ENCODE results near the gene ZNF593OS.

Gene ZNF593OS

DNA sequence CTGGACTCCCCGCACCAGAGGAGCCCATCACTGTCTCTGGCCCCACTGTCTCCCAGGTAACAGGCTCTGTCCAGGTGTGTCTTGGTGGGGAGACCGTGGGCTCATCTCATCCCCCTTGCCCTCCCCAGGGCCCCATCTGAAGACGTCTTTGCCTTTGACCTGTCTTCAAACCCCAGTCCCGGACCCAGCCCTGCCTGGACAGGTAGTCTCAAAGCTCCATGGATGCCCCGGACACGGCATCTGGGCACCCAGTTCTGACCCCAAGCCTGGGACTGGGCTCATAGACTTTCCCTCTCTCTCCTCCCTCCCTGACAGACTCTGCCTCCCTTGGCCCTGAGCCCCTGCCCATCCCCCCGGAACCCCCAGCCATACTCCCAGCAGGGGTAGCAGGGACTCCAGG, 12.5 kb upstream of the ZNF593OS start:
- no peak for DNase-seq (ENCODE audit: low read depth in 2 of 2)

DNA sequence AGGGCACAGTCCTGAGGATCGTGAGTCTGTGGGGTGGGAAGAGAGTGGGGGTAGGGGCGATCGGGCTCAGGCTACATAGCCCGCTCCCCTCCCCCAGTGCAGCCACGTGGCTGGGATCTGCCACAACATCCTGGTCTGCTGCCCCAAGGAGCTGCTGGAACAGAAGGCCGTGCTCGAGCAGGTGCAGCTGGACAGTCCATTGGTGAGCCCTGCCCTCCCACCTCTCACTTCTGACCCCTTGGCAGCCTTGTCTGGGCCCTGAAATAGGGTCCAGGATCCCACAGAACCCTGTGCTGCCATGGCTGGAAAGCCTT, 10.7 kb upstream of the ZNF593OS start:
- no peak for DNase-seq (ENCODE audit: low read depth in 2 of 2)

DNA sequence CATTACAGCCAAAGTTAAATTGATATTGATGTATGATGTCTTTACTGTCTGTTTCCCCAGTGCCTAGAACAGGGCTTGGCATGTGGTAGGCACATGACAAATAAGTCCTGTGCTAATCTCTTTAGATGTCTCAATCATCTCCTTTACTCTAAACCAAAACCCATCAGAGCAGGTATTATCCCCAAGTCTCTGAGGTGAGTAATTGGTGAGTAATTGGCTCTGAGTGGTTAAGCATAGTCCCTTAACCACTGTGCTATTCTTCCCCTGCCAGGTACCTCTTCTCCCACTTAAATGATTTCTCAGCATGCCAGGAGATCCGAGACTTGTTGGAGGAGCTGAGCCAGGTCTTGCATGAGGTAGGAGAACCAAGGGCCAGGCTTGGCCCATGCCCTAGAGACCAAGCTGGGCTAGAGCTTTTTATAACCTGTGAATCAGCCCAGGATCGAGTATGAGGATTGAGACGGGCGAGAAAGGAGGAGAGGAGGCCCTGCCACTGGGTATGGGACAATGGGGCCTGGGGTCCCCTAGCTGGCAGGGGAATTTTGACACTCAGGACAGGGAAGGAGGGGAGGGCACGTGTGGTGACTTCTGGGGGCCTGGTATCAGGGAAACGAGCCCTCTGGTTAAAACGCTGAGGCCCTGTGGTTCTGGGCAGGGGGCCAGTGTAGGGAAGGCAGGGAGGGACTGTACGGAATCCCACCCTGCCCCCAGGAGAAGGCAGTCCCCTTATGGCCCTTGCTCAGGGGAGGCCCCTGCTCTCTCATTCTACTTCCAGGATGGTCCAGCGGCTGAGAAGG, 10.2 kb upstream of the ZNF593OS start:
- DNase-seq (ENCODE audit: low read depth in 2 of 2) = no peak

DNA sequence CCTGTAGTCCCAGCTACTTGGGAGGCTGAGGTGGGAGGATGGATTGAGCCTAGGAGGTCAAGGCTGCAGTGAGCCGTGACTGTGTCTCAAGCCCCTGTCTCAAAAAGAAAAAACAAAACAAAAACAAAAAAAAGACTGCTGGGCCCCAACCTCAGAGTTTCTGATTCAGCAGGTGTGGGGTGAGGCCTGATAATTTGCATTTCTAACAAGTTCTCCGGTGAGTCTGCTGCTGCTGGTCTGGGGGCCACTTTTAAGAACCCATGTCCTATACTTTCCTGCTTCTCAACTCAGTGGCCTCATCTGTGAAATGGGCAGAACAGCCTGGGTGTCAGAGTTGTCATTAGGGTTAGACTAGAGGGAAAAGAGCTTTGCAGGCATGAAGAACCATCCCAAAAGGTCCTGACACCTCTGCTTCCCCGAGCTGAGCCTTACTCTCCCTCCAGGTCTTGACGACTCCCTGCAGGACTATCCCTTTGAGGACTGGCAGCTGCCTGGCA, 8.4 kb upstream of the ZNF593OS start:
- DNase-seq (ENCODE audit: low read depth in 2 of 2) = no peak

GRCh38 chr1:26177182-26177684, 5.6 kb upstream of the ZNF593OS start, which contains the start of gene CNKSR1:
Gene CNKSR1, plus strand, starts transcription at chr1:26177491. Its CDS starts 57 bp downstream, at chr1:26177548.
- DNase-seq (ENCODE audit: low read depth in 2 of 2) = no peak

- DNase-seq (ENCODE audit: low read depth in 2 of 2) = no peak
Observed at GRCh38 chr1:26175346-26175745, 3.7 kb upstream of the ZNF593OS start.

- DNase-seq (ENCODE audit: low read depth in 2 of 2) = no peak
Observed at GRCh38 chr1:26170472-26170821, 1.2 kb downstream of the ZNF593OS start.

DNA sequence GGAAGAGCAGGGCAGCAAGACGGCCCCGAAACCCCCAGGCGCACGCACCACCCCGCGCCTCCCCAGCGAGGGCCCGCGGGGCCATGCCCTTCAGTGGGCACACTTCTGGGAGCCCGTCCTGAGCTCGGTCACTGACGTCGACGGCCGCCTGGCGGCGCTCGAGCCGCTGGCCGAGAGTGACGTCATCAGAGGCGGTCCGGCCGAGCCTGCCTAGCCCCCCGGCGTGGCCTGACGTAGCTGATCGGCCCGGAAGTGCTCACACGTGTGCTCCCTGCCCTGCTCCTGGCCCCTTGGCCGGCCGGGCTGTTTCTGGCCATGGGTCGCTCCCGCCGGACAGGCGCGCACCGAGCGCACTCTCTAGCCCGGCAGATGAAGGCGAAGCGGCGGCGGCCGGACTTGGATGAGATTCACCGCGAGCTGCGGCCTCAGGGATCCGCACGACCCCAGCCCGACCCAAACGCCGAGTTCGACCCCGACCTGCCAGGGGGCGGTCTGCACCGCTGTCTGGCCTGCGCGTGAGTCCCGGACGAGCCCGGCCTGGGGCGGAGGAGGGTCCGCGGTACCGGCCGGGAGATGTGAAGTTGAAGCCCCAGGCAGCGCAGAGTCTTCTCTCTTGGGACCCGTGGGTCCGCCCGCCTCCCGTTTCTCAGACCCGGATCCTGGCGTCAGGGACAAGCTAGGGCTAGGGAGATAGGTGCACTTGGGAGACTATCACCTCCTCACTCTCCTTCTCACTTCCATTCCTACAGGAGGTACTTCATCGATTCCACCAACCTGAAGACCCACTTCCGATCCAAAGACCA, 1.8 kb downstream of the ZNF593OS start, which contains the start of gene ZNF593:
Gene ZNF593, plus strand, starts transcription at position 240 of the 803 bp plus-strand sequence. Its CDS starts 76 bp downstream, at position 316.
- peak; percentile 76 to 86 for DNase-seq (ENCODE audit: low read depth in 2 of 2)

DNA sequence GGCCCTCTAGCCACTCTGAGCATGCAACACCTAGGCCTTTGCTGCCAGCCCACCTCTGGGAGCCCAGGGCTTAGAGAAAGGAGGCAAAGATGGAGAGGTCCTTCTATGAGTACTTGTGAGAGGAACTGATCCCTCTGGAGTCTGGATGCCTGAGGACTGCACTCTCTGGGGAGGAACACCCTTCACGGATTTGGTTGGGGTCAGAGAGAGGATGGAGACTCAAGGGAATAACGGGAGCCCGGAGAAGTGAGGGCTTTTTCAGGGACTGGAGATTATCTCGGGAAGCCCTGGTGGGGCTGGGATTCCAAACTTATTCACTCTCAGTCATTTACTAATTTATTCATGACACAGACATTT, 2.5 kb downstream of the ZNF593OS start:
- no peak for DNase-seq (ENCODE audit: low read depth in 2 of 2)

DNA sequence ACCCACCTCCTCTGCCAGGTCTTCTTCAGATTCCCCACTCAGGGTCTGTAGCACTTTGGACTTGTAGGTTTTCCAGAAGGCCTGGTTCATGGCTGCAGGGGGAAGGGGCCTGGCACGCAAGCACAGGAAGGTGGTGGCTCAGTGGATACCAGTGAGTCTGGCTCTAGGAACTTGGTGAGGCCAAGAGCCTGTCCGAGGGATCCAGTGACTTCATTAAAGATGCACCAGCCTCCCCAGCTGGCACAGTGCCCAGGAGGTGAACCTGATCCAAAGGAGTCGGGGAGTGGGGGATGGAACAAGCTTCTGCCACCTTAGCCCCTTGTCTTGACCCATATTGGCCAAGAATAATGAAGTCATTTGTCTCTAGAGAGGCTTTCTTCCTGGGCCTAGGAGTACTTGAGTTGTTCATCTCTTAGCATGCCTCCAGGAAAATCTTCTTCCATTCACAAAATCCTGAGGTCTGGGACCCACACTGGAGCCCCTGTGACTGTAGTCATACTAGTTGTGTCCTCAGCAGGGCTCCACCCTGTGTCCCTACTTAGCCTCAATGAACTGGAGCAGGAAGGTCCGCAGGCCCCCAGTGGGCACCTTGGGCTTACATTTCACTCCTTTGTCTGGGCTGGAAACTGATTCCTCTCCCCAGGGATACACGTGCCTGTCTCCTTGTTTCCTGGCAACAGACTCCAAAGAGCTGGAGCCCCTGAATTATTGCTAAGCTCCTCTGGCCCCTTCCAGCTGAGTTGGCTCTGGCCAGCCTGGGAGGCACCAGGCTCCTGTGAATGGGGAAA, 3.0 kb downstream of the ZNF593OS start, which contains the start of gene C1orf232:
Gene C1orf232, minus strand, starts transcription at position 554 of the 788 bp plus-strand sequence. Its CDS starts 464 bp downstream, at position 90.
- DNase-seq (ENCODE audit: low read depth in 2 of 2) = no peak

- DNase-seq (ENCODE audit: low read depth in 2 of 2) = no peak
Observed at GRCh38 chr1:26166719-26167281, 4.8 kb downstream of the ZNF593OS start.

GRCh38 chr1:26164861-26165842, 6.5 kb downstream of the ZNF593OS start:
- DNase-seq (ENCODE audit: low read depth in 2 of 2) = no peak

- peak; percentile 36 to 40 for DNase-seq (ENCODE audit: low read depth in 2 of 2)
Observed at GRCh38 chr1:26164036-26164860, 7.4 kb downstream of the ZNF593OS start.

DNA sequence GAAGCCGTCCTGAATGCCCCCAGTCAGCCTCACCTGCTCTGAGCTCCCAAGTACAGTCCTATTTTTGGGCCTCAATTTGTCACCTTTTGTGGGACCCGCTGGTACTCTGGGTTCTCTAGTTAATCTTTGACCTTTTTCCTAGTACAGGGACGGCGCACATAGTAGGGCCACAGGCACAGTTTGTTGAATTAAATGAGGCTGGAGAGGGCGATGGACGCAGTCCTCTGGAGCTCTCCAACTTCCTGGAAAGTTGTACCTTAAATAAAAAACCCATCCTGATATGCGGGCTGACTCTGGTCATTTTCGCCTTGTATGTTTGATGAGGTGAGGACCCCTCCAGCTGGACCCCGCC, 8.0 kb downstream of the ZNF593OS start:
- DNase-seq (ENCODE audit: low read depth in 2 of 2) = no peak

GRCh38 chr1:26162220-26162709, 9.4 kb downstream of the ZNF593OS start:
- DNase-seq (ENCODE audit: low read depth in 2 of 2) = no peak

DNA sequence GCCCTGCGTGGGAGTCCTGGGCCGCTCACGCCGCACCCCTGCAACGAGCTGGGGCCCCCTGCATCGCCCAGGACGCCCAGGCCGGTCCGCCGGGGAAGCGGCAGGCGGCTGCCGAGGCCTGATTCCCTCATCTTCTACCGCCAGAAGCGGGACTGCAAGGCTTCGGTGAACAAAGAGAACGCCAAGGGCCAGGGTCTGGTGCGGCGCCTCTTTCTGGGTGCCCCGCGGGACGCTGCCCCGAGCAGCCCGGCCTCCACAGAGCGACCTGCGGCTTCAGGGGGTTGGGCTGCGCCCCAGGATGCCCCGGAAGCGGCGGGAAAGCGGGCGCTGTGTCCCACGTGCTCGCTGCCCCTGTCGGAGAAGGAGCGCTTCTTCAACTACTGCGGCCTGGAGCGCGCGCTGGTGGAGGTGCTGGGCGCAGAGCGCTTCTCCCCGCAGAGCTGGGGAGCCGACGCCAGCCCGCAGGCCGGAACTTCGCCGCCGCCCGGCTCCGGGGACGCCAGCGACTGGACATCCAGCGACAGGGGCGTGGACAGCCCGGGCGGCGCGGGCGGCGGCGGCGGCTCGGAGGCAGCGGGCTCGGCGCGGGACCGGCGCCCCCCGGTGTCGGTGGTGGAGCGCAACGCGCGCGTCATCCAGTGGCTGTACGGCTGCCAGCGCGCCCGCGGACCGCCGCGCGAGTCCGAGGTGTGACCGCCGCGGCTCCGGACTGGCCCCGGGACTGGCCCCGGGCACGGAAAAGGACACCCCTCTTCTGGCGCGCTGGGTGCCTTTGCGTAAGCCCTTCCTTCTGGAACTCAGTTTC, 10.0 kb downstream of the ZNF593OS start:
- peak in 1 of 2 donors; percentile 32 for DNase-seq (ENCODE audit: low read depth in 2 of 2)

DNA sequence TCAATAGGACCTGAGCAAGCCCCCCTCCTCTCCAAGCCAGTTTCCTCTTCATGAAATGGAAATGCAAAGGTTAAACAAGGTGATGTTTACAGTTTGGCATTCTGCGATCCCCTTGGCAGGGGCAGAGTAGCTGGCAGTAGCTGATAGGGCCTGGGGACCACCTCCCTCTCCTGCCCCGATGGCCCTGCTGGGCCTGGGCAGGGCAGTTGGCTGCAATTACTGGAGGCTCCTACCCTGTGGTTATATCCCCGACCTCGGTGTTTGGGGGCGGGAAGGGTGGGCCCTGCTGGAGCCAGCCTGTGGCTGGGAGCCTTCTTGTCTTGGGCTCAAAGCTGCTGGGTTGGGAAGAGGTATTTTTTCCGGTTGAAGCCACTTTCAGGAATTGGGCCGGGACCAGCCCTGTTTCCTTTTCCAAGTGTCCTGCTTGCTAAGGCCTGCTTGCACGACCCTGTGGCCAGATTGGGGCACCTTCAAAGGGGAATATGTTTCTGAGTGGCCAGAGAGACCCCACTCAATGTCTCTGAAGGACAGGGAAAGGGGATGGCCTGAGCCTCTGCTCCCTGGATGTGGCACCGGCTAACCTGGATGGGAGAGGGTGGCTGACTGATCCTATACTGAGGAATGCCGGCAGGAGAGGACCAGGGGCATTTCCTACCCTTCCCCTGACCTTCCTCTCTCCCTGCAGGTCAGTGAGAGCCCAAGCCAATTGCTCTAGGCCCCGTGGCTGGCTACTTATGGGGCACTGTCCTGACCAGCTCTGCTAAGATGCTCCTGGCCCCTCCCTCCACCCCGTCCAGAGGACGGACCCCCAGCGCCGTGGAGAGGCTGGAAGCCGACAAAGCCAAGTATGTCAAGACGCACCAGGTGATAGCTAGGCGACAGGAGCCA, 10.9 kb downstream of the ZNF593OS start:
- no peak for DNase-seq (ENCODE audit: low read depth in 2 of 2)

GRCh38 chr1:26159743-26160039, 11.9 kb downstream of the ZNF593OS start:
- DNase-seq (ENCODE audit: low read depth in 2 of 2) = no peak
